GM13976 (cell line): Measurements from ENCODE around the gene MRPL53.

ENCODE experiments used
- DNase-seq: peaks from one replicate; pipeline ENCODE4 v3.0.0; 2012; ENCODE audit warnings: low spot score
- in situ Hi-C: fragments of 300-500 bp; cut with MboI; formaldehyde crosslinking; loops from one replicate; pipeline ENCODE4 v1.12.0; 2022; ENCODE audit warnings: low sequenced_read_pairs, mixed read lengths, inconsistent platforms; ENCODE audit not compliant: unreplicated experiment
- TF ChIP-seq, protein P1 (sequence below): IDR thresholded peaks from 2 replicates; pipeline ENCODE4 v1.5.1; 2012; ENCODE audit warnings: borderline replicate concordance, mild to moderate bottlenecking; ENCODE audit not compliant: insufficient read depth; ENCODE audit errors: extremely low read depth, missing control alignments, control extremely low read depth

MRPL53 gene

DNA sequence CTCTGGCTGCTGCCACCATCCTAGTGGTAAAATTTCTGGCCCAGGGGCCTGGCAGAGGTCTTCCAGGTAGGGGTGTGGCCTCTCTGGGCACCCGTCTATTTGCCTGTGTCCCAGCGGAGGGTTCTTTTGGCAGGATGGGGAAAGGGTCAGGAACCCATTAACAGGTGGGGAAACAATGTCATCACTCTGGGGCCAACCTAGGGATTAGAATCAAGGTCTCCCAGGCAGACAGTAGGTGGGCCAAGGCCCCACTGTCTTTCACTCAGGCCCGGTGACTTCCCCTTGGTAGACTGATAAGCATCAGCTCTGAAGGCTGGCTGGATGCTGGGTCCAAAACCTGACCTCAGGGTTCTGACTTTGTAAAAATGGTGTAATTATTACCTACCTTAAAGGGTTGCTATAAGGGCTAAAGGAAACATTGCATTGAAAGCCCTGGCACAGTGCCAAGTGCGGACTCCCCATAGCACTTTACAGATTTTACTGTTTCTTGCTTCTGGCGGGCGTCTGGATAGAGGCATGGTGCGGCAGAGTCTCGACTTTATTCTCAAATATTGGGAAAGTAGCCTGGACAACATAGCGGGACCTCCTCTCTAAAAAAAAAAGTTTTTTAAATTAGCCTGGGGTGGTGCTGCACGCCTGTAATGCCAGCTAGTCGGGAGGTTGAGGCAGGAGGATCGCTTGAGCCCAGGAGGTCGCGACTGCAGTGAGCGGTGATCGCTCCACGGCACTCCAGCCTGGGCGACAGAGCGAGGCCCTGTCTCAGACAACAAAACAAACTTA lies 24.7 kb upstream of the MRPL53 start:
- no peak for DNase-seq
- in situ Hi-C loops, result loop anchor here (25.0 kb wide), 1 partner anchor 365 kb away; no protein-coding TSS in a partner anchor
- TF ChIP-seq, protein P1, sequence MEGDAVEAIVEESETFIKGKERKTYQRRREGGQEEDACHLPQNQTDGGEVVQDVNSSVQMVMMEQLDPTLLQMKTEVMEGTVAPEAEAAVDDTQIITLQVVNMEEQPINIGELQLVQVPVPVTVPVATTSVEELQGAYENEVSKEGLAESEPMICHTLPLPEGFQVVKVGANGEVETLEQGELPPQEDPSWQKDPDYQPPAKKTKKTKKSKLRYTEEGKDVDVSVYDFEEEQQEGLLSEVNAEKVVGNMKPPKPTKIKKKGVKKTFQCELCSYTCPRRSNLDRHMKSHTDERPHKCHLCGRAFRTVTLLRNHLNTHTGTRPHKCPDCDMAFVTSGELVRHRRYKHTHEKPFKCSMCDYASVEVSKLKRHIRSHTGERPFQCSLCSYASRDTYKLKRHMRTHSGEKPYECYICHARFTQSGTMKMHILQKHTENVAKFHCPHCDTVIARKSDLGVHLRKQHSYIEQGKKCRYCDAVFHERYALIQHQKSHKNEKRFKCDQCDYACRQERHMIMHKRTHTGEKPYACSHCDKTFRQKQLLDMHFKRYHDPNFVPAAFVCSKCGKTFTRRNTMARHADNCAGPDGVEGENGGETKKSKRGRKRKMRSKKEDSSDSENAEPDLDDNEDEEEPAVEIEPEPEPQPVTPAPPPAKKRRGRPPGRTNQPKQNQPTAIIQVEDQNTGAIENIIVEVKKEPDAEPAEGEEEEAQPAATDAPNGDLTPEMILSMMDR, result no peak

DNA sequence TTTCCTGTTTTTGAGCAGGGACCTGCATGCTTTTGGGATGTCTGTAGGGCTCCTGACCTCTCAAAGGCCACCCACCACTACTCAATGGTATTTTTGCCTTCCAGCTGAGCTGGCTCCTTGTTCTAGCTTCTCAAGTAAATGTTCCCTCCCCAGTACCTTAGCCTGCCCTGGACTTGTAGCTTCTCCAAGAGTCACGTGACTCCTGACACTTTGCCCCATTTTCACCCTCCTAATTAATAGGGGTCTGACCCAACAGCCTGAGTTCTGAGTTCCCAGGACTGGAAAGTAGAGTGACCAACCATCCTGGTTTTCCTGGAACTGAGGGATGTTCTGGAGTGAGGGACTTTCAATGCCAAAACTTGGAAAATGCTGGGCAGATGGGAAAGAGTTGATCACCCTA lies 23.0 kb upstream of the MRPL53 start:
- in situ Hi-C loops, result loop anchor here (25.0 kb wide), 1 partner anchor 367 kb away; no protein-coding TSS in a partner anchor
- no peak for DNase-seq
- TF ChIP-seq, protein P1, result no peak

- TF ChIP-seq, protein P1, result no peak
- DNase-seq, result no peak
- in situ Hi-C loops, result loop anchor here (25.0 kb wide), 1 partner anchor 369 kb away; no protein-coding TSS in a partner anchor
Observed at GRCh38 chr2:74493546-74493945, 21.1 kb upstream of the MRPL53 start.

- DNase-seq, result no peak
- TF ChIP-seq, protein P1, result no peak
- in situ Hi-C loops, result loop anchor here (25.0 kb wide), 1 partner anchor 370 kb away; no protein-coding TSS in a partner anchor
Observed at GRCh38 chr2:74491648-74492544, 19.4 kb upstream of the MRPL53 start.

- TF ChIP-seq, protein P1, result no peak
- in situ Hi-C loops, result loop anchor here (10.0 to 25.0 kb wide), 2 partner anchors 105 to 372 kb away; no protein-coding TSS in a partner anchor
- DNase-seq, result no peak
Observed at GRCh38 chr2:74489906-74490305, 17.4 kb upstream of the MRPL53 start.
